ENCODE results near the gene CES4A.
"Not testable (repeated sequence)": the region's sequence is repeated elsewhere in the genome, so short reads cannot be mapped to it uniquely, and the experiment has no call there.

CES4A gene

GRCh38 chr16:66970775-66971720, 17.3 kb upstream of the CES4A start:
- Mint-ChIP-seq H3K4me3 (no peak overlapping the region), H3K4me1 (peaks cover 22% of the 10 kb centered on the region), H3K27ac (no peak overlapping the region), H3K9me3 (peaks cover 6% of the 10 kb centered on the region), H3K27me3 (ENCODE audit: low read depth, poor library complexity) (peaks cover 10% of the 10 kb centered on the region), H3K36me3 (ENCODE audit: low read depth) (peaks cover 8% of the 10 kb centered on the region)
- no peak for TF ChIP-seq CTCF (IDR thresholded peaks at IDR 0.05)
- DNase-seq = no peak

GRCh38 chr16:66972983-66973382, 15.4 kb upstream of the CES4A start:
- Mint-ChIP-seq H3K27me3 (ENCODE audit: low read depth, poor library complexity) (peaks cover 6% of the 10 kb centered on the region), H3K27ac (peak overlapping the region; percentile 75), H3K36me3 (ENCODE audit: low read depth) (peaks cover 1% of the 10 kb centered on the region), H3K4me1 (peaks cover 39% of the 10 kb centered on the region), H3K9me3 (peaks cover 6% of the 10 kb centered on the region), H3K4me3 (no peak overlapping the region)
- TF ChIP-seq CTCF (IDR thresholded peaks at IDR 0.05) = no peak
- no peak for DNase-seq

GRCh38 chr16:66973716-66974115, 14.7 kb upstream of the CES4A start:
- H3K9me3 Mint-ChIP-seq = peaks cover 6% of the 10 kb centered on the region
- H3K36me3 Mint-ChIP-seq (ENCODE audit: low read depth) = no peaks in the 10 kb centered on the region
- peaks cover 6% of the 10 kb centered on the region for H3K27me3 Mint-ChIP-seq (ENCODE audit: low read depth, poor library complexity)
- H3K27ac Mint-ChIP-seq = no peak overlapping the region
- peaks cover 39% of the 10 kb centered on the region for H3K4me1 Mint-ChIP-seq
- no peak overlapping the region for H3K4me3 Mint-ChIP-seq
- no peak for TF ChIP-seq CTCF (IDR thresholded peaks at IDR 0.05)
- no peak for DNase-seq

GRCh38 chr16:66974156-66974931, 14.0 kb upstream of the CES4A start:
- H3K27ac Mint-ChIP-seq; H3K27me3 Mint-ChIP-seq (ENCODE audit: low read depth, poor library complexity); H3K36me3 Mint-ChIP-seq (ENCODE audit: low read depth); H3K9me3 Mint-ChIP-seq; DNase-seq; H3K4me3 Mint-ChIP-seq: not testable (repeated sequence)
- H3K4me1 Mint-ChIP-seq = peaks cover 45% of the 10 kb centered on the region

GRCh38 chr16:66974932-66975246, 13.5 kb upstream of the CES4A start:
- H3K27me3 Mint-ChIP-seq (ENCODE audit: low read depth, poor library complexity); H3K36me3 Mint-ChIP-seq (ENCODE audit: low read depth); H3K9me3 Mint-ChIP-seq: not testable (repeated sequence)
- peak; percentile 33 for DNase-seq
- Mint-ChIP-seq H3K4me3 (peak overlapping the region; percentile 31), H3K27ac (peak overlapping the region; percentile 51), H3K4me1 (peaks cover 46% of the 10 kb centered on the region)

- Mint-ChIP-seq H3K9me3 (peaks cover 6% of the 10 kb centered on the region), H3K27me3 (ENCODE audit: low read depth, poor library complexity) (peaks cover 7% of the 10 kb centered on the region), H3K27ac (peak overlapping the region; percentile 51), H3K4me1 (peaks cover 46% of the 10 kb centered on the region), H3K36me3 (ENCODE audit: low read depth) (no peaks in the 10 kb centered on the region), H3K4me3 (no peak overlapping the region)
- no peak for DNase-seq
- TF ChIP-seq CTCF (IDR thresholded peaks at IDR 0.05) = no peak
These were observed 13.0 kb upstream of the CES4A start for GRCh38 chr16:66975302-66975893.
